Peyer's patch (tissue), 4 donors: Measurements from ENCODE around the gene A3GALT2. TPM values are rescaled to one million over a fixed set of nuclear protein-coding genes. Genes with fewer than 3 reads are reported as not detected.

Experiments
- DNase-seq, 3 donors: peaks; one replicate each; pipeline ENCODE4 v3.0.0-alpha.2; 2017 to 2019
- H3K27ac ChIP-seq, 4 donors: fragments of 200-600 bp; sonication (generic); one replicate each; pipeline ENCODE4 v1.5.1; 2016 to 2019
- H3K27me3 ChIP-seq, 2 donors: fragments of 200-600 bp; sonication (generic); one replicate each; pipeline ENCODE4 v1.5.1; 2019
- H3K36me3 ChIP-seq, 3 donors: fragments of 200-600 bp; sonication (generic); one replicate each; pipeline ENCODE4 v1.5.1; 2016 to 2019
- H3K4me1 ChIP-seq, 4 donors: fragments of 200-600 bp; sonication (generic); one replicate each; pipeline ENCODE4 v1.5.1; 2016 to 2019
- H3K4me3 ChIP-seq, 4 donors: fragments of 200-600 bp; sonication (generic); 1 replicate in 3 of 4; 2 replicates in 1 of 4; pipeline ENCODE4 v1.5.1; 2016 to 2019; ENCODE audit warnings: mild to moderate bottlenecking in 1 of 4
- H3K9me3 ChIP-seq, 4 donors: fragments of 200-600 bp; sonication (generic); one replicate each; pipeline ENCODE4 v1.5.1; 2016 to 2019; ENCODE audit warnings: mild to moderate bottlenecking in 1 of 4
- CTCF ChIP-seq, 6 experiments: fragments of 450-650 bp in 4 of 6; fragments of 200-600 bp in 2 of 6; sonication (generic) in 1 of 6; IDR thresholded peaks; one replicate each; pipeline ENCODE4 v1.5.1; 2017 to 2019; ENCODE audit warnings: antibody characterized with exemption in 6 of 6, mild to moderate bottlenecking in 3 of 6, moderate library complexity in 1 of 6
- POLR2A ChIP-seq, 2 donors: fragments of 450-650 bp; IDR thresholded peaks; one replicate each; pipeline ENCODE4 v1.5.1; 2017; ENCODE audit warnings: antibody characterized with exemption in 2 of 2, mild to moderate bottlenecking in 2 of 2, moderate library complexity in 2 of 2
- total RNA-seq, 4 donors: library from RNA; depleted of rRNA; stranded (reverse); fragments of >200 nt; gene quantifications; one replicate each; pipeline ENCODE4 v1.1.0, GENCODE V29; 2016

A3GALT2 gene
- total RNA-seq, 4 donors from 2014 or later = not detected

GRCh38 chr1:33305016-33305415 lies 15.9 kb downstream of the A3GALT2 start:
- no peaks in the 10 kb centered on the region for H3K9me3 ChIP-seq
- DNase-seq = no peak
- TF ChIP-seq CTCF (IDR thresholded peaks at IDR 0.05) = no peak
- no peak for TF ChIP-seq POLR2A (IDR thresholded peaks at IDR 0.05)
- H3K27ac ChIP-seq = no peak overlapping the region
- H3K27me3 ChIP-seq = no peaks in the 10 kb centered on the region
- peaks cover 0 to 15% (median 3%) of the 10 kb centered on the region in 4 donors for H3K4me1 ChIP-seq
- no peak overlapping the region for H3K4me3 ChIP-seq
- no peaks in the 10 kb centered on the region for H3K36me3 ChIP-seq

- peak in 1 of 3 donors; percentile 46 for DNase-seq
- Histone ChIP-seq H3K27me3 (no peaks in the 10 kb centered on the region), H3K4me1 (peaks cover 0 to 15% (median 3%) of the 10 kb centered on the region in 4 donors), H3K9me3 (no peaks in the 10 kb centered on the region), H3K36me3 (peaks cover 0 to 7% (median 0%) of the 10 kb centered on the region in 3 donors), H3K4me3 (no peak overlapping the region), H3K27ac (peak overlapping the region in 2 of 4 donors; percentile 38 to 40)
- TF ChIP-seq POLR2A (IDR thresholded peaks at IDR 0.05) (no peak), CTCF (IDR thresholded peaks at IDR 0.05) (no peak)
Measured at GRCh38 chr1:33302325-33302724, 18.6 kb downstream of the A3GALT2 start.

GRCh38 chr1:33301273-33301984 lies 19.5 kb downstream of the A3GALT2 start:
- Histone ChIP-seq H3K9me3 (no peaks in the 10 kb centered on the region), H3K4me3 (no peak overlapping the region), H3K4me1 (peaks cover 0 to 12% (median 0%) of the 10 kb centered on the region in 4 donors), H3K36me3 (peaks cover 0 to 7% (median 0%) of the 10 kb centered on the region in 3 donors), H3K27me3 (no peaks in the 10 kb centered on the region), H3K27ac (peak overlapping the region in 1 of 4 donors; percentile 35)
- DNase-seq = peak in 1 of 3 donors; percentile 42
- no peak for TF ChIP-seq POLR2A (IDR thresholded peaks at IDR 0.05)
- no peak for TF ChIP-seq CTCF (IDR thresholded peaks at IDR 0.05)

- peak in 1 of 3 donors; percentile 64 for DNase-seq
- H3K27ac ChIP-seq = peak overlapping the region in 1 of 4 donors; percentile 35
- H3K9me3 ChIP-seq = no peaks in the 10 kb centered on the region
- H3K4me3 ChIP-seq = no peak overlapping the region
- TF ChIP-seq CTCF (IDR thresholded peaks at IDR 0.05) (no peak), POLR2A (IDR thresholded peaks at IDR 0.05) (no peak)
- no peaks in the 10 kb centered on the region for H3K27me3 ChIP-seq
- peaks cover 0 to 12% (median 0%) of the 10 kb centered on the region in 3 donors for H3K36me3 ChIP-seq
- peaks cover 0 to 15% (median 0%) of the 10 kb centered on the region in 4 donors for H3K4me1 ChIP-seq
Measured at GRCh38 chr1:33300673-33301072, 20.2 kb downstream of the A3GALT2 start.

- DNase-seq = peak in 1 of 3 donors; percentile 39
- Histone ChIP-seq H3K4me1 (peaks cover 0 to 15% (median 0%) of the 10 kb centered on the region in 4 donors), H3K27me3 (no peaks in the 10 kb centered on the region), H3K36me3 (peaks cover 0 to 18% (median 0%) of the 10 kb centered on the region in 3 donors), H3K9me3 (no peaks in the 10 kb centered on the region), H3K27ac (no peak overlapping the region), H3K4me3 (no peak overlapping the region)
- no peak for TF ChIP-seq CTCF (IDR thresholded peaks at IDR 0.05)
- no peak for TF ChIP-seq POLR2A (IDR thresholded peaks at IDR 0.05)
Measured at GRCh38 chr1:33299461-33300155, 21.3 kb downstream of the A3GALT2 start.
